T-cell (primary cell): ENCODE results near the gene CDK4. TPM values are rescaled to one million over a fixed set of nuclear protein-coding genes. Genes with fewer than 3 reads are reported as not detected.

Source experiments
- ATAC-seq, 4 experiments: fragments of 200-7000 bp in 3 of 4; fragments of 150-1000 bp in 1 of 4; cut with Tn5 transposase; replicated peaks in 1 of 4; 1 replicate in 3 of 4; 2 replicates in 1 of 4; pipeline ENCODE4 v1.10.0; 2021; ENCODE audit warnings: moderate library complexity in 3 of 4, mild to moderate bottlenecking in 2 of 4, moderate number of reproducible peaks in 1 of 4
- CTCF ChIA-PET, 2 donors: fragments of 300-600 bp; sonication (Branson Sonifier 250); formaldehyde crosslinking; loops; one replicate each; lab custom pipeline; 2022; ENCODE audit warnings: antibody characterized with exemption in 2 of 2; lab: Charles Lee
- POLR2A ChIA-PET, 2 donors: fragments of 300-600 bp; sonication (Branson Sonifier 250); formaldehyde crosslinking; loops; one replicate each; lab custom pipeline; 2022; ENCODE audit warnings: antibody characterized with exemption in 2 of 2; lab: Charles Lee
- DNase-seq, 35 experiments: peaks; one replicate each; pipeline versions ENCODE4 v3.0.0 to v3.0.0-alpha.2; 2013 to 2023
- H3K27ac ChIP-seq: one replicate; pipeline ENCODE4 v1.5.1; 2013; ENCODE audit warnings: low read length
- H3K27me3 ChIP-seq, 2 experiments: replicated peaks in 1 of 2; 1 replicate in 1 of 2; 2 replicates in 1 of 2; pipeline versions ENCODE4 v1.6.1 to v1.7.0; 2013; ENCODE audit warnings: low read length in 1 of 2, mixed read lengths in 1 of 2; ENCODE audit not compliant: control insufficient read depth in 2 of 2, insufficient read depth in 2 of 2; ENCODE audit errors: extremely low read depth in 1 of 2
- H3K36me3 ChIP-seq, 2 donors: 1 replicate in 1 of 2; 2 replicates in 1 of 2; pipeline versions ENCODE4 v1.6.1 to v1.7.0; 2013; ENCODE audit warnings: low read length in 1 of 2; ENCODE audit not compliant: control insufficient read depth in 2 of 2, insufficient read depth in 1 of 2; ENCODE audit errors: extremely low read depth in 1 of 2
- H3K4me1 ChIP-seq, 2 experiments: 1 replicate in 1 of 2; 2 replicates in 1 of 2; pipeline versions ENCODE4 v1.6.1 to v1.7.0; 2013; ENCODE audit warnings: low read length in 2 of 2, mixed read lengths in 1 of 2; ENCODE audit not compliant: insufficient read depth in 2 of 2, control insufficient read depth in 1 of 2; ENCODE audit errors: extremely low read depth in 1 of 2
- H3K4me3 ChIP-seq, 2 donors: 1 replicate in 1 of 2; 2 replicates in 1 of 2; pipeline versions ENCODE4 v1.5.1 to v1.7.0; 2013; ENCODE audit warnings: mild to moderate bottlenecking in 2 of 2, low read length in 1 of 2, moderate library complexity in 1 of 2; ENCODE audit not compliant: control insufficient read depth in 1 of 2; ENCODE audit errors: extremely low read depth in 1 of 2
- H3K9me3 ChIP-seq: 2 replicates; pipeline ENCODE4 v1.7.0; 2013
- H3K27ac Mint-ChIP-seq, 2 donors: one replicate each; pipeline ENCODE4 v1.8.0; 2020 to 2021; ENCODE audit warnings: mild to moderate bottlenecking in 2 of 2, mixed read lengths in 2 of 2
- H3K27me3 Mint-ChIP-seq, 2 donors: one replicate each; pipeline ENCODE4 v1.8.0; 2021 to 2022; ENCODE audit warnings: mixed read lengths in 2 of 2
- H3K36me3 Mint-ChIP-seq: one replicate; pipeline ENCODE4 v1.8.0; 2021; ENCODE audit warnings: mixed read lengths
- H3K4me1 Mint-ChIP-seq, 3 donors: one replicate each; pipeline ENCODE4 v1.8.0; 2020 to 2022; ENCODE audit warnings: mixed read lengths in 3 of 3, mild to moderate bottlenecking in 1 of 3
- H3K4me3 Mint-ChIP-seq, 3 donors: one replicate each; pipeline ENCODE4 v1.8.0; 2020 to 2022; ENCODE audit warnings: mild to moderate bottlenecking in 3 of 3, mixed read lengths in 3 of 3, moderate library complexity in 3 of 3
- H3K9me3 Mint-ChIP-seq, 3 donors: one replicate each; pipeline ENCODE4 v1.8.0; 2020 to 2022; ENCODE audit warnings: mixed read lengths in 3 of 3
- WGBS: methylation state at CpG from one replicate; pipeline ENCODE4 v1.1.5; 2013; ENCODE audit warnings: missing lambda C conversion rate; ENCODE audit not compliant: insufficient coverage; 5-methylcytosine and 5-hydroxymethylcytosine counted together
- total RNA-seq, 35 experiments: library from RNA in 6 of 35; stranded (reverse) in 6 of 35; fragments of 120-200 nt in 1 of 35; gene quantifications; one replicate each; pipeline versions ENCODE4 v1.2.1 to v1.2.4 and lab custom pipeline; 2013 to 2026

Gene CDK4
- total RNA-seq (10 to 100 TPM; 24.1 to 53.9 (median 46.2) TPM), total RNA-seq (lab: John Stamatoyannopoulos, UW) (13.1 to 310 (median 35.1) reads per million in 29 experiments)
- total RNA-seq (2013), result 39.5 TPM

GRCh38 chr12:57751788-57752667 lies at the start of gene CDK4:
Gene CDK4, minus strand, starts transcription at chr12:57752310. Its CDS starts 593 bp downstream, at chr12:57751717.
- Mint-ChIP-seq H3K27ac (peak within 1 kb of the TSS; percentile 93 to 99), H3K27me3 (no peaks in the 10 kb centered on the region), H3K9me3 (no peaks in the 10 kb centered on the region), H3K4me1 (peaks cover 53 to 57% (median 53%) of the 10 kb centered on the region in 3 donors), H3K4me3 (peak within 1 kb of the TSS; percentile 89 to 96 (median 89)), H3K36me3 (peaks cover 22% of the 10 kb centered on the region)
- WGBS, result under 1% methylated on average over 49 of the region's 58 CpGs
- CTCF ChIA-PET, result interaction anchor here in 1 of 2 donors (0.5 to 1.0 kb wide), 2 partner anchors 11 to 38 kb away, joined by 3 read pairs; no protein-coding TSS in a partner anchor
- H3K9me3 ChIP-seq, result no peaks in the 10 kb centered on the region
- DNase-seq (peak; percentile 95 to 100 (median 99)), ATAC-seq (peak; percentile 76 to 83 (median 78))
- peaks cover 4 to 30% of the 10 kb centered on the region in 2 donors for H3K36me3 ChIP-seq
- H3K27ac ChIP-seq, result peak within 1 kb of the TSS; percentile 80
- POLR2A ChIA-PET, result no interaction called here
- no peaks in the 10 kb centered on the region for H3K27me3 ChIP-seq
- peaks cover 34 to 57% of the 10 kb centered on the region in 2 experiments for H3K4me1 ChIP-seq
- peak within 1 kb of the TSS; percentile 70 to 82 for H3K4me3 ChIP-seq

DNA sequence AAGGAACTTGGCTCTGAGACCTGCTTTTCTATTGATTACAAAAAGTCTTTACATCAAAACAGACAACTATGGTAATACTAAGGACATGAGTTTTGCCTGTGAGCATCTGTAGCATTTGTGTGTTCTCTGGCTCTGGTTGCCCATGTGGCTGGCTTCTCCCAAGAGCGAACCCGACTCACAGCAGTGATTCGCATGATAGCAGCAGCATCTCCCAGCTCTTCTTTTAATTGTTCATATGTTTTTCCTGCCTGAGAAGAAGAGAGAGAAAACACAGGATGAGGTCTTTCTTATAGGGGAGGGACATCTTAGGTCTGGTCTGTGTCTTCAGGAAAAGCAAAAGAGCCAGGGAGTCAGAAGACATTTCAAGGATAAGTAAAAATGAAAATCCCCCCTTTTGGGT lies 48.9 kb upstream of the CDK4 start:
- Histone ChIP-seq H3K4me3 (no peak overlapping the region), H3K27me3 (no peaks in the 10 kb centered on the region), H3K4me1 (no peaks in the 10 kb centered on the region), H3K27ac (no peak overlapping the region), H3K36me3 (peaks cover 0 to 49% of the 10 kb centered on the region in 2 donors), H3K9me3 (no peaks in the 10 kb centered on the region)
- no peak for ATAC-seq
- WGBS, result no CpG with 5 or more reads among the region's 3 CpGs
- H3K36me3 Mint-ChIP-seq, result peaks cover 40% of the 10 kb centered on the region
- ChIA-PET POLR2A (no interaction called here), CTCF (interaction anchor here in 1 of 2 donors (0.7 to 1.7 kb wide), 3 partner anchors 34 to 44 kb away, joined by 3 to 4 read pairs (median 3); no protein-coding TSS in a partner anchor)
- DNase-seq, result no peak
- H3K4me1 Mint-ChIP-seq, result no peaks in the 10 kb centered on the region
- no peaks in the 10 kb centered on the region for H3K27me3 Mint-ChIP-seq
- no peak overlapping the region for H3K4me3 Mint-ChIP-seq
- H3K9me3 Mint-ChIP-seq, result no peaks in the 10 kb centered on the region
- H3K27ac Mint-ChIP-seq, result no peak overlapping the region

GRCh38 chr12:57797933-57798332 lies 45.8 kb upstream of the CDK4 start:
- CTCF ChIA-PET, result interaction anchor here in 1 of 2 donors (0.8 to 1.0 kb wide), 2 partner anchors 15 to 29 kb away, joined by 3 to 4 read pairs; partner anchors contain the start of gene TSFM
- Mint-ChIP-seq H3K36me3 (peaks cover 44% of the 10 kb centered on the region), H3K27ac (peak overlapping the region in 1 of 2 donors; percentile 5)

GRCh38 chr12:57796996-57797395 lies 44.9 kb upstream of the CDK4 start:
- ATAC-seq (no peak), DNase-seq (no peak)
- no peak overlapping the region for H3K27ac Mint-ChIP-seq
- H3K36me3 ChIP-seq, result peaks cover 3 to 68% of the 10 kb centered on the region in 2 donors
- no peaks in the 10 kb centered on the region for H3K27me3 ChIP-seq
- ChIA-PET POLR2A (no interaction called here), CTCF (no interaction called here)
- H3K36me3 Mint-ChIP-seq, result peaks cover 39% of the 10 kb centered on the region
- no CpG with 5 or more reads among the region's 1 CpG for WGBS
- no peaks in the 10 kb centered on the region for H3K4me1 ChIP-seq
- no peak overlapping the region for H3K27ac ChIP-seq
- H3K27me3 Mint-ChIP-seq, result no peaks in the 10 kb centered on the region
- no peaks in the 10 kb centered on the region for H3K9me3 ChIP-seq
- no peak overlapping the region for H3K4me3 ChIP-seq
- H3K9me3 Mint-ChIP-seq, result no peaks in the 10 kb centered on the region
- no peak overlapping the region for H3K4me3 Mint-ChIP-seq
- H3K4me1 Mint-ChIP-seq, result peaks cover 0 to 3% (median 2%) of the 10 kb centered on the region in 3 donors

More at GRCh38 chr12:57797933-57798332, 45.8 kb upstream of the CDK4 start:
- DNase-seq (no peak), ATAC-seq (no peak)
- Mint-ChIP-seq H3K27me3 (no peaks in the 10 kb centered on the region), H3K4me1 (peaks cover 0 to 2% (median under 1%) of the 10 kb centered on the region in 3 donors), H3K4me3 (no peak overlapping the region), H3K9me3 (no peaks in the 10 kb centered on the region)
- no peaks in the 10 kb centered on the region for H3K27me3 ChIP-seq
- no CpG with 5 or more reads among the region's 1 CpG for WGBS
- H3K27ac ChIP-seq, result no peak overlapping the region
- H3K36me3 ChIP-seq, result peaks cover 0 to 67% of the 10 kb centered on the region in 2 donors
- POLR2A ChIA-PET, result no interaction called here
- no peak overlapping the region for H3K4me3 ChIP-seq
- H3K9me3 ChIP-seq, result no peaks in the 10 kb centered on the region
- no peaks in the 10 kb centered on the region for H3K4me1 ChIP-seq

GRCh38 chr12:57795354-57795753 lies 43.2 kb upstream of the CDK4 start:
- Mint-ChIP-seq H3K4me3 (no peak overlapping the region), H3K4me1 (peaks cover 3 to 6% (median 4%) of the 10 kb centered on the region in 3 donors), H3K36me3 (peaks cover 41% of the 10 kb centered on the region), H3K27me3 (no peaks in the 10 kb centered on the region), H3K9me3 (no peaks in the 10 kb centered on the region), H3K27ac (no peak overlapping the region)
- Histone ChIP-seq H3K27ac (no peak overlapping the region), H3K27me3 (no peaks in the 10 kb centered on the region), H3K9me3 (no peaks in the 10 kb centered on the region), H3K4me1 (no peaks in the 10 kb centered on the region), H3K36me3 (peaks cover 3 to 70% of the 10 kb centered on the region in 2 donors), H3K4me3 (no peak overlapping the region)
- POLR2A ChIA-PET, result no interaction called here
- WGBS, result no CpG with 5 or more reads among the region's 6 CpGs
- CTCF ChIA-PET, result no interaction called here
- no peak for ATAC-seq
- DNase-seq, result no peak

GRCh38 chr12:57793920-57794319 lies 41.8 kb upstream of the CDK4 start:
- H3K27ac Mint-ChIP-seq, result no peak overlapping the region

More at GRCh38 chr12:57793920-57794319, 41.8 kb upstream of the CDK4 start:
- H3K4me1 ChIP-seq, result no peaks in the 10 kb centered on the region
- POLR2A ChIA-PET, result interaction anchor here in 1 of 2 donors (0.8 kb wide), 1 partner anchor 39 kb away, joined by 3 read pairs; no protein-coding TSS in a partner anchor
- peaks cover 3 to 6% (median 4%) of the 10 kb centered on the region in 3 donors for H3K4me1 Mint-ChIP-seq
- H3K27me3 Mint-ChIP-seq, result no peaks in the 10 kb centered on the region
- H3K27me3 ChIP-seq, result no peaks in the 10 kb centered on the region
- DNase-seq, result no peak
- H3K4me3 Mint-ChIP-seq, result no peak overlapping the region
- no peaks in the 10 kb centered on the region for H3K9me3 ChIP-seq
- H3K9me3 Mint-ChIP-seq, result no peaks in the 10 kb centered on the region
- peaks cover 38% of the 10 kb centered on the region for H3K36me3 Mint-ChIP-seq
- H3K27ac ChIP-seq, result no peak overlapping the region
- WGBS, result 40% methylated on average over 1 of the region's 1 CpG
- no peak overlapping the region for H3K4me3 ChIP-seq
- peaks cover 3 to 69% of the 10 kb centered on the region in 2 donors for H3K36me3 ChIP-seq
- ATAC-seq, result no peak
- CTCF ChIA-PET, result interaction anchor here (0.8 to 1.3 kb wide), 2 partner anchors 11 to 105 kb away, joined by 3 to 4 read pairs; partner anchors contain the start of gene TSFM (in 1 of the 2)
